Ecto neural progenitor cell (in vitro differentiated cells): Measurements from ENCODE around the gene POP5.

ENCODE experiments used
- DNase-seq: peaks from one replicate; pipeline ENCODE4 v3.0.0-alpha.2; 2018; ENCODE audit warnings: low spot score

The POP5 gene

DNA sequence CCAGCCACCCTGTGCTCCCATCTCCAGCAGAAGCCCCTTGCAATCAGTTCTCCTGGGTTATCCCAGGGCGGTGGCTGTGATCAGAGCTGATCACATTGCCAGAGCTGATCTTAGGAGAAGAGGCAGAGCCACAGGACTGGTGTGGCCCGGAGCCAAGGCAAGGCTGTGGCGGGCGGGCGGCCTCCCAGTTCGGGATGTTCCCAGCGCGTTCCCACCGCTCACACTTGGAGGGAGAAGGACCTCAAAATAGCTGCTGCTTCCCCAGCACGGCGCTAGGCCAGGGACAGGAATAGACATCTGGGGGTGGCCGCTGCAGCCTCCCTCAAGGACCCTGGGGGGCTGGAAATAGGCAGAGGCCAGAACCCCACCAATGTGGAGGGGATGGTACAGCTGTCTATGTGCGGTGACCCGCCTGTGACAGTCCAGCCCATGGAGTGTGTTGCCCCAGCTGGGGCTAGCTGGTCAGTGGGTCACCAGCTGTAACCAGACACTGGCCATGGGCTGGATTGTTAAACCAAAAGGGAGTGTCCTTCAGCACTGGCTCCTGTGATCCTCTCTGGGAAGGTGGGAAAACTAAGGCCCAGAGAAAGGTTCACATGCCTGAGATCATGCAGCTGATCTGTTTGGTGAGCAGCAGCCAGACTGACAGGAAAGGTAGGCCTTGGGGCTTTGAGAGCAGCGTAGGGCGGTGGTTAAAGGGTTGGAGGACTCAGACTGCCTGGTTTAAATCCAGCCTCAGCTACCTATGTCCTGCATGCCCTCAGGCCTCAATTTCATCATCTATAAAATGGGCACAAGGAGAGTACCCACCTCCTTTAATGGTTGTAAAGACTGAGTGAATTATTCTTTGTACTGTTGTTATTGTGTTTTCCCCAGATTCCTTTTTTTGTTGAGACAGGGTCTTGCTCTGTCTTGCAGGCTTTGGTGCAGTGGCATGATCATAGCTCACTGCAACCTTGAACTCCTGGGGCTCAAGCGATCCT, 8.0 kb upstream of the POP5 start:
- no peak for DNase-seq

DNA sequence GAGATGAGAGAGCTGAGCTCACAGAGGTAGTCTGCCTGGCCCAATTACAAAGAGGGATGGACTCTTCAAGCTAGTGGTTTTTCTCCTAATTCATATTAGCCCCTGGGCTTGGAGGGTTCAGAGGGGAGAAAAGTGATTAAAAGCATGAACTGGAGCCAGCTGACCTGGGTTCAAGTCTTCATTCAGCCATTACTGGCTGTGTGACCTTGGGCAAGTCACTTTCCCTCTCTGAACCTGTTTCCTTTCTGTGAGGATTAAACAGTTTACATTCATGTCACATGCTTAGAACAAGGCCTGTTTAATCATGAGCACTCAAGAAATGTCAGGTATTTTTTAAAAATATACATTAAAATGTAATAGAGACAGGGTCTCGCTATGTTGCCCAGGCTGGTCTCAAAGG, 7.2 kb upstream of the POP5 start:
- DNase-seq = no peak

DNA sequence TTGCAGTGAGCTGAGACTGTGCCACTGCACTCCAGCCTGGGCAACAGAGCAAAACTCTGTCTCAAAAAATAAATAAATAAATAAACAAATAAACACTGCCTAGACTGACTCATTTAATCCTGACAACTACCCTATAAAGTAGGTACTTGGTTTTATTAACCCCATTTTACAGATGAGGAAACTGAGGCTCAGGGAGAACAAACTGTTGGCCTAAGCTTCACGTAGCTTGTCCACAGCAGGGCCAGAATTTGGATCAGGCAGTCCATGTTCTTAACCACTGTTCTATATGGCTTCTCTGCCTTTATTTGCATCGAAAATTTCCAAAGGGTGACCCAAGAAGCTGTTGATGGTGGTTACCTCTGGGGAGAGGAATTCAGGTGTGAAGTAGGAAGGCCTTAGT, 5.7 kb upstream of the POP5 start:
- DNase-seq = no peak

DNA sequence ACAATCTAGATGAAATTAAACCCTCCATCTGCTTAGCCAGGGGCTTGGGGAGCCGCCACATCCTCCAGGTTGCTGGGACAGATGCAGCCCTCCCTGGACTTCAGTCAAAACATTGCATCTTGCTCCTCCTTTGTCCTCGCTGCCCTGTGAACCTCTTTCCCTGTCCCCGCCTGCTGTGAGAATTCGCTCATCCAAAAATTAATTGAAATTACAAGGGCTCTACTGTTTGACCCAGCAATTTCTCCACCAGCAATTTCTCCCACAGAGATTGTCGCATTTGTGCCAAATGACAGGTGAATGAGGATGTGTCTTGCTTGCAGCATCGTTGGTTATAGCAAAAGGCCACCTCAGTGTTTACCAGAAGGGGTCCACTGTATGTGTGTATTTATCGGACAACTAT, 5.0 kb upstream of the POP5 start:
- no peak for DNase-seq

DNA sequence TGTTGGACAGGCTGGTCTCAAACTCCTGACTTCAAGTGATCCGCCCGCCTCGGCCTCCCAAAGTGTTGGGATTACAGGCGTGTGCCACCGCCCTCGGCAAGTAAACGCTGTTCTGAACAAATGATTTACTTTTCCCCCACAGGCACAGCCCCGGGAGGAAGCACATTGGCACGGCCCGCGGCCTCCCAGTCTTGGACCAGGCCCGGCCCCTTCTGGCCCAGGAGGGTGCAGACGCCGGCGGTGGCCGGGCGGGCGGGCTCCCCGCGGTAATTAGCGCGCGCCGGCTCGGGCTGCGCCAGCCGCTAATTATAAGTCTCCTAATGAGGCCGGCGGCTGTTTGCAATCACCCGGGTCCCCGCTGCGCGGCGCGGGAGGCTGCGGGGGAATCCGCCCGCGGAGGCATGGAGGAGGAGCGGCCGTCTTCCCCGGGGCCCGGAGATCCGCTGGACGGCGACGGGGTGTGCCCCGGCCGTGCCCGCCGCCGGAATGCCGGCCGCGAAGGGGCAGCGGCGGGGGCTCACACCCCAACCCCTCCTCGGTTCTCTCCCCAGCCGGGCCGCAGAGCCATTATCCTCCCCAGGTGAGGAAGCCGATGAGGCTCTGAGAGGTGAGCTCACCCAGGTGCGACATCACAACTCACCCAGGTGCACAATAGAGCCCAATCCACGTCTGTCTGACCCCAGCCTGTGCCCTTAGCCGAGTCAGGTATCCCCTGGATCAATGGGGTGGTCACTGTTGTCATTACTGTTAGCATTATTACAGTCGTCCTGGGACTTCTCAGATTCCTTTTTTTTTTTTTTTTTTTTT, 3.3 kb upstream of the POP5 start:
- peak; percentile 79 for DNase-seq

DNA sequence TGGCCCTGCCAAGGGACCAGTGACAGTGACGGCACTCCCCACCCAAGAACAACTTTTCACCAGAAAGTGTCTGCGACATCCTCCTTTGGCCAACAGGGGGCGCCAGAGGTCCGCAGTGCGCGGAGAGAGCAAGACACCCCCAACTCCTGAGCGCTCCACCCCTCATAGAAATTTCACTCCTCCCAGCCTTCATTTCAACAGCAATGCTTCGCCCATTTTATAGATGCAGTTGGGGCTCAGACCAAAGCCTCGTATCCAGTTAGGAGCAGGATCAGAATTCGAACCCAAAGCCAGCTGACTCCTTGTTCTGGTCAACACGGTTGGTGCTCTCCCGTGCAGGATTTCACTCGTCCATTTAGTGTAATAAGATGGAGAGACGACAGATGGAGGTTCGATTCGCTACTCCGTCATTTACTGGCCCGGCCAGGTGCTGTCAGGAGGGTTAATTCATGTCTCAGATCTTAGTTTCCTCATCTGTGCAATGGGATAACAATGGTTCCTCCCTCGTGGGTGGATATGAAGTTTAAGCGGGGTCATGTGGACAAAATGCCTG, 2.4 kb upstream of the POP5 start:
- DNase-seq = peak; percentile 92

DNA sequence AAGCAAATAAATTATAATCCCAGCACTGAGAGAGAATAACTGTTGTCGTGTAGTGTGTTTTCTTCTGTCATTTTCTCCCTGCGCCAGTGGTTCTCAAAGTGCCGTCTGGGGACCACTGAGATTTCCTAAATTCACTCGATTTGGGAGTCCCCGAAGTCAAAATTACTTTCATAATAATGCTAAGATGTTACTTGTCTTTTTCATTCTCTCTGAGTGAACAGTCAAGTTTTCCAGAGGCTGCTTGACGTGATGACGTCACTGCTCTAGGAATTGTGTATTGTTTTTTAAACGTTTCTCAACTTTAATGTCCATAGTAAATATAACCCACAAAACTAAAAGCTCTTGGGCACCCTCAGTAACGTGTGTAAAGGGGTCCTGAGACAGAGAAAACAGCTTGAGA, 796 bp upstream of the POP5 start:
- no peak for DNase-seq

DNA sequence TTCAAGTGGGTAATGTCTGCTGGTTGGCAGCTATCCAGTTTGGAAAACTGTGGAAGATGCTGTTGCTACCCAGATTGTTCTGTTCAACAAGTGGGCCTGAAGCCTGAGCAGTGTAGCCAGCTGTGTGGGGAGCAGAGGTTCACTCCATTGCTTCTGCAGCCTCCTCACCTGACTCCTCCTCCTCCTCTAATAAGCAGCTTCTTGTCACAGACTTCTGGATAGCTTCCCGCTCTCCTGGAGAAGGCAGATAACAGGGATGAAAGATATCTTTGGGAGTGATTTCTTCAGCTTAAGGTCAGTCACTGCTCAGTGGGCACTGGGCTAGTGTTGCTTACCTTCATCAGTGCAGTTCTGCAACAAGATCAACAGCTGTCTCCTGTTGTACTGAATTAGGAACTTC, 2.0 kb downstream of the POP5 start:
- no peak for DNase-seq

DNA sequence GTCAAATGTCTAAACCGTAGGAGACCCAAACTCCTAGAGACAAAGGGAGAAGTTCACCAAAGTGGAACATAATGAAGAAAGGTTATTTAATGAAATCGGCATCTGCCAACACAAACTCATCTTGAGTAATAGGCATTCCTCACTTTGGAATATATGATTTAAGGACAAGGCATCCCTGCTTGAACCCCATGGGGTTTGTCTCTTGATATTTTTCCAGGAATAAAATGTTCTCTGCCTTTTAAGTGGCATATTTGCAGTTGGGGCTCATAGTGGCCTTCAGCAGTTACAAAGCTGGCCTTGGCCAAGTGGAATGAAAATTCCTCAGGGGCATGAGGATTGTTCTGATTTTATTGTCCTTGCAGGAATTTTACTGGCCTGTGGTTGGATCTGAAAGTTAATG, 7.1 kb downstream of the POP5 start:
- no peak for DNase-seq

DNA sequence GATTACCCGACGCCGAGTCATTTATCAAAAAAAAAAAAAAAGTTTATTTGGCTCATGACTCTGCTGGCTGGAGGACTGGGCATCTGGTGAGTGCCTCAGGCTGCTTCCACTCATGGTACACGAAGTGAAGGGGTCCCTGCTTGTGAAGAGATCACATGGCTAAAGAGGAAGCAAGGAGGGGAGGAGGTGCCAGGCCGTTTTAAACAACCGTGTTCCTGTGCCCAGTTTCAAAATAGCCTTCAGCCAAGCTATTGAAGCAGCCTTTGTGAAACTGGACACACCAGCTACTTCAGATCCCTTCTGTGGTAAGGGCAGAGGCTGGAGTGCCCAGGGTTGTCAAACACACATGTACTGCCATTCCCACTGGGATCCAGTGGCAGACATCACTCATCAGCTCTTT, 7.6 kb downstream of the POP5 start:
- no peak for DNase-seq

DNA sequence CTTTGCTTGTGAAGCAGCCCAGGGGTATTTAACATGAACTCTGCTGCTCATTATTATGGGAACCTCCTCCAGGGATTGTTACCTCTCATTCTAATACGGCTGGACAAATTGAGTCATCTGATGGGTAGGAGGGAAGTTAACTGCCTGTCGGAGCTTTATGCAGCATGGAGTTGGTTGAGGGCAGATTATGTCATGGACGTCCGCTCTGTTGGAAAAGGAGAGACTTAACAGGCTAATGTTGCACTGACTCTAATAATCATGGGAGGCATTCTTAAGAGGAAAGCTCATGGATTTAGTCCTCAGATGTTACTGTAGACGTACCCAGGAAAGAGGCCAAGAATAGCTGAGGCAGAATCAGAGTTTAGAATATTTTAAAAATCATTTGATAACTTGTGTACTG, 9.9 kb downstream of the POP5 start:
- DNase-seq = no peak

DNA sequence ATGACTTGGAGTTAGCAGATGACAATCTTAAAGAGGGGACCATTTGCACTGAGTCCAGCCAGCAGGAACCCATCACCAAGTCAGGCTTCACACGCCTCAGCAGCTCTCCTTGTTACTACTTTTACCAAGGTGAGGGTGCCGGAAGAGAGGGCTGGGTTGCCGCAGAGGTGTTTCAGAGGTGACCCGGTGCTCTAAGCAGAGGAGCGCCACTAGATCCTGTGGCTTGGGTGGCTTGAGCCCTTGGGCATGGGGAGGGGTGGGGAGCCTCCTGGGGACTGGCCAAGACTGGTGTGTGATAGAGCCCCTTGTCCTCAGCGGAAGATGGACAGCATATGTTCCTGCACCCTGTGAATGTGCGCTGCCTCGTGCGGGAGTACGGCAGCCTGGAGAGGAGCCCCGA, 17.7 kb downstream of the POP5 start:
- no peak for DNase-seq

DNA sequence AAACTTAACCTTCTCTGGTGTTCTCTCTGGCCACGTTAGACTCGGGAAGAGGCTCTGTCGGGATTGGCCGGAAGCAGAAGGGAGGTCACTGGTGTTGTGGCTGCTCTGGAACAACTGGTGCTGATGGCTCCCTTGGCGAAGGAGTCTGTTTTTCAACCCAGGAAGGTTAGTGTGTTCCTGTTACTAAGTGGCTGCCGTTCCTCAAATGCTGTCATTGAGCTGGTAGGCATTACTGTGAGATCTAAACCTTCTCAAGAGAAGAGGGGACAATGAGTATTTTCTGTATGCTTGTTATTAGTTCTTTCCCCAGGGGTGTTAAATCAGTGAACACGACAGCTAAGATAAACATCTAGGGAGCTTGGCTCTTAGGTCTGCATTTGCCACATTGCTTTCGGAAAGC, 18.3 kb downstream of the POP5 start:
- DNase-seq = no peak

DNA sequence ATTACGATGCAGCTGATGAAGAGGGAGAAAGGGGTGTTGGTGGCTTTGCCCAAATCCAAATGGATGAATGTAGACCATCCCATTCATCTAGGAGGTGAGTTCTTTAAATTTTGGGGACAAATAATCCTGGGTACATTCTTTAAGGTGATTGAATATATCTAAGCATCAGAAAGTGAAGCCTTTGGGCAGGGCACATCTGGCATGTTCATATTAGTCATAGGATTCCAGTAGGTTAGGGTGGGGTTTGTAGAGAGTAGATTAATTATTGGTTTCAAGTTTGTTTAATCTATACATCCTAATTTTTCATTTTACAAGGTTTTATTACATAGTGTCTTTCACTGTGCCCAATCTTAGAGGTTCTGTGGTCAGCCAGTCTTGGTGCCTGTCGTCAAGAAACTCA, 23.6 kb downstream of the POP5 start:
- DNase-seq = no peak

DNA sequence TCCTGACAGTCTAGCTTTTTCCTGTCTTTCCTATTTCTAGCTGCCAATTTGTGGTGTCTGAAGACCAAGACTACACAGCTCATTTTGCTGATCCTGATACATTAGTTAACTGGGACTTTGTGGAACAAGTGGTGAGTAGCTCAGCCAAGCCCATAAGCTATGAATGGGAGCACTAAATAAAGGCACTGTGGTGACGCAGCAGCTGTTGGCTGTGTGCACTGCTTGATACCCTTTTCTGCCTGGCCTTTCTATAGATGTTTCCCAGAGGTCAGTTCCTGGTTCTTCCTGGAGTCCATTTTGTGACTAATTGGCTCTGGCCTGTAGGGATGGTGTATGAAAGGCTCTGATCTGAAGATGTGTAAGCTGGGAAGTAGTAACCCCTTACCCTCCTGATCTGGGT, 26.5 kb downstream of the POP5 start:
- no peak for DNase-seq

DNA sequence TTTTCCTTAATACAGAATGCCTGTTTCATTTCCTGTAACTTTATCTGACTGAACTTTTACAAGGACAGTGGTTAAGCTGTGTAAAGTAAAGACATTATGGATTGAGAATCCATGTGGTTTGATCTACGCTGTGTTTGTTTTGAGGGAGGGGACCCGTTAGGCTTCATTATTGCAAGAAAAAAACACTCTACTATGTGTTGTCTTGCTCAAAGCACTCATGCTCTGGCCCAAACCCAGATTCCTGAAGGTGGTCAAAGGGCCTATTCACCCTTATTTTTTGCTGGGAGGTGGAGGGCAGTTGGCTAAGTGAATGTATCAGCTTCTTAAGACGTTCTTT, 35.2 kb downstream of the POP5 start:
- DNase-seq = no peak

DNA sequence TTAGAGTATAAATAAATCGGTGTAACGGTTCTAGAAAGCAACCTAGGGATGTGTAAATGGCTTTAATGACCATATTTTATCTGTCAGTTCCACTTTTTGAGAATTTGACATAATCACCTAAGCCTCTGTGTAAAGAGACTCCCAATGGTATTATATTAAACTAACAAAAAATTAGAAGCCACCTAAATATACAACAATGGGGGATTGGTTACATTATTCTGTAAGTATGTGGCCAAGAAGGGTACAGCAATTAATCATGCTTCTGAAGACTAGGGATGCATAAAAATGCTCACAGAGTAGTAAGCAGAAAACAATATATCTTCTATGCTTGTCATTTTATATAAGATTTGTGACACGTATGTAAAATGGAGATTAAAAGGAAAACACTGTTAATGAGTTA, 36.5 kb downstream of the POP5 start:
- no peak for DNase-seq

DNA sequence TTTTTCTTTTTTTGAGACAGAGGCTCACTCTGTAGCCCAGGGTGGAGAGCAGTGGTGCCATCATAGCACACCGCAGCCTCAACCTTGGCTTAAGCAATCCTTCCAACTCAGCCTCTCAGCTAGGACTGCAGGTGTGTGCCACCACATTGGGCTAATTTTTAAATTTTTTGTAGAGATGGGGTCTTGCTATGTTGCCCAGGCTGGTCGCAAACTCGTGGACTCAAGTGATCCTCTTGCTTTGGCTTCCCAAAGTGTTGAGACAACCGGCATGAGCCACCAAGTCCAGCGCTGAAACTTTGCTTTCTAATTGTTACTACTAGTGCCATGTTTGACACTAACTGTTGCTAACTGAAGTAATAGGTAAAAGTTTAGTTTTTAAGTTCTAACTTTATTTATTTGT, 39.0 kb downstream of the POP5 start:
- DNase-seq = no peak

DNA sequence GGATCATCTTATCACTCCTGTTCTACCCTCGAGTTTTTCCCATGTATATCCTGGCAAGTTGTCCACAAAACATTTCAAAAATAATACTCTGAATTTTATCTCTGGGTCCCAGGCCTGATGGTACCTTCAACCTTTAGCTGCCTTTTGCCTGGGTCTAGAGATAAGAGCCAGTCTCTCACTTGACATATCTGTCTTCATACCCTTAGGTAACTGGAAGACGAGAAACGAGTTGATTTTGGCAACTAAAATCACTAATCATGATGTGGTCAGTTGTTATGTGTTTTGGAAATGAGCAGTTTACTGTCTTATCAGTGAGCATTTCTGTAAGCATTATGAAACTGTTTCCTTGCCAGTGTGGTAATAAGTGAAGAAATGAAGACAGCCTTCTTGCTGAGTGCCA, 40.8 kb downstream of the POP5 start:
- no peak for DNase-seq

DNA sequence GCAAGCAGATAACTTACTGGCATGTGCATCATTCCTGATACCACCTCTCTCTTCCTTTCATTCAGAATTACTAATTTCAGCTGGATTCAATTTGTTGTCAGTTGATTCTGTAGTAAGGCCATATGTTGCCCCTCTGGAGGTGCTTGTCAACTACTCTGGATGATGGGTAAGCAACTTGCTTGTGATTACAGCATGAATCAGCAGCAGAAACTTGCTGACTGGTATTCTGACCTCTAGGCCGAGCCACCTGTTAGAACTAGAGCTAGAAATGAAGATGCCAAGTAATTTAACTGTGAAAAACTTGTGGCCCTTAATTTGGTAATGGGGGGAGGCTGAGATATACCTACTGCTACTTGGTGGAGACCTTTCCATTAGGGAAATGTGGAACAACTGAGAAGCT, 41.9 kb downstream of the POP5 start:
- DNase-seq = no peak

DNA sequence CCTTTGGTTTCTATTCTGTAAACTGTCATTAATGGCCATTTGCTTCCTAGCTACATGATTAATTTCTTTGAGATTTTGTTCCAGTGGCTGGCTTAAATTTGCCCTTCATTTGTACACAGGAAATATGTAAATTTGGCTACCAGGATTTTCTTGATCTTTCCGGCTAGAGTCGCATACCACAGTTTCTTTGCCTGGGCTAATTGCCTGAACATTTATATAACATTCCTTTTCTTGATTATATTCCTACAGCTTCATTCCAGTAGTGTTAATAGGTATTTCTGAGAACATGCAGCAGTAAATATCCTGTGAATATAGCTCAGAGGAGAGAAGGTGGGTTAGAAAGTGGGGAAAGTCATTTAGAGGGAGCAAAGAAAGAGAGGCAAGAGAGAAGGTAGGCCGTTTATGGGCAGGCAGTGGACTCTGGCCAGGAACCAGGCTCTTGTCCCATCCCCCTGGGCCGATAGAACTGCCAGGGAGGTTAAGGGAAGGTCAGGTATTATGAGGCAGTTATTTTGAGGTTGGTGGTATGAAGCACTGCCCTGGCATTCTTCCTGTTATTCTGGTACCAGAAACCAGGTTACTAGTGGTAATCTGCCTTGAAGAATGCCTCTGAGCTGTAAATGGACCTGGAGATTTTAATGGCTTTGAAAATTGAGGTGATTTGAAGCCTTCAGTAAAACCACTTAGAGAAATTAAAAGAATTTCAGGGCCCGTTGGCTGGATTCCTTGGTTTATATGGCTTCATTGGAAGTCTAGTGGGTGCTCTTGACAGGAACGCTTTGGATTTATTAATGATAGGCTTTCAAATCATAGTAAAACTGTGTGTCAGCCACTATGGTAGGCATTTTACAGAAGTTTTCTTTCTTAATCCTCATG, 42.7 kb downstream of the POP5 start:
- DNase-seq = no peak

DNA sequence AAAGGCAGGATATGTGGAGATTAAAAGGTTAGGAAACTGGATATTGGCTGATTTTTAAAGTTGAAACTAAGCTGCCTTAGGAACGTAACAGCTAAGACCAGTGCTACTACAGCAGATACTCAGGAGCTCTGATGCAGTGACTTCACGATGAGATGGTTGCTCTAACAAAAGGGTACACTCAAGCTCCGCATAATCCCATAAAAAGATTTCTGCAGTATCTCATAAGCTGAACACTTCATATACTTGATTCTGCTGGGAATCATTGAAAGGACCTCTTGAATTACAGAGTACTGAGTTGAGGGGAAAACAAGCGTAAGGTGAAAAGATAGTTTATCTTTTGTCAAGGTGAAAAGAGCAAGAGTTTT, 43.4 kb downstream of the POP5 start:
- DNase-seq = no peak
